GM10266 (cell line): ENCODE results near the gene BTC.
"Not testable (repeated sequence)": the region's sequence is repeated elsewhere in the genome, so short reads cannot be mapped to it uniquely, and the experiment has no call there.

Source experiments
- DNase-seq: peaks from one replicate; pipeline ENCODE4 v3.0.0; 2012; ENCODE audit errors: extremely low spot score
- TF ChIP-seq, protein P1 (sequence below): IDR thresholded peaks from 2 replicates; pipeline ENCODE4 v1.5.1; 2012; ENCODE audit warnings: mild to moderate bottlenecking, low read depth; ENCODE audit not compliant: control insufficient read depth, insufficient read depth; ENCODE audit errors: missing control alignments

BTC gene

GRCh38 chr4:74738464-74739143 lies 55.7 kb downstream of the BTC start:
- DNase-seq = no peak
- TF ChIP-seq, protein P1, sequence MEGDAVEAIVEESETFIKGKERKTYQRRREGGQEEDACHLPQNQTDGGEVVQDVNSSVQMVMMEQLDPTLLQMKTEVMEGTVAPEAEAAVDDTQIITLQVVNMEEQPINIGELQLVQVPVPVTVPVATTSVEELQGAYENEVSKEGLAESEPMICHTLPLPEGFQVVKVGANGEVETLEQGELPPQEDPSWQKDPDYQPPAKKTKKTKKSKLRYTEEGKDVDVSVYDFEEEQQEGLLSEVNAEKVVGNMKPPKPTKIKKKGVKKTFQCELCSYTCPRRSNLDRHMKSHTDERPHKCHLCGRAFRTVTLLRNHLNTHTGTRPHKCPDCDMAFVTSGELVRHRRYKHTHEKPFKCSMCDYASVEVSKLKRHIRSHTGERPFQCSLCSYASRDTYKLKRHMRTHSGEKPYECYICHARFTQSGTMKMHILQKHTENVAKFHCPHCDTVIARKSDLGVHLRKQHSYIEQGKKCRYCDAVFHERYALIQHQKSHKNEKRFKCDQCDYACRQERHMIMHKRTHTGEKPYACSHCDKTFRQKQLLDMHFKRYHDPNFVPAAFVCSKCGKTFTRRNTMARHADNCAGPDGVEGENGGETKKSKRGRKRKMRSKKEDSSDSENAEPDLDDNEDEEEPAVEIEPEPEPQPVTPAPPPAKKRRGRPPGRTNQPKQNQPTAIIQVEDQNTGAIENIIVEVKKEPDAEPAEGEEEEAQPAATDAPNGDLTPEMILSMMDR = no peak

- no peak for DNase-seq
- TF ChIP-seq, protein P1 = no peak
These were observed 59.3 kb downstream of the BTC start for GRCh38 chr4:74734995-74735394.

DNA sequence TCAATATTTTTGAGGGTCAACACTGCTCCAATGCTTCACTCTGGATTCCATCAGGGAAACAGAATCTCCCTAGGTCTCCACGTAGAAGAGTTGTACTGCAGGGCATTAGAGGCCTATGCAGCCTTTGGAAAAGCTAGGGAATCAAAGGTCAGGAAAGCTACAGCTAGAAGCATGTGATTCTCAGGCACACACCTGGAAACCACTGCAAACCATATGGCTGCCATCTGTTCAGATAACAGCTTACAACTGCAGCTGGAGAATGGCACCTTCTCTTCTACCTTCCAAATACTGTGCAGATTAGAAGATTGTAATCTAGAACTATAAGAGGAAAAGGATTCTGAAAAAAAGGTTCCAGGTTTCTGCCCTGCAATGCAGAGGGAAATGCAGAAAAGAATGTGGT lies 60.6 kb downstream of the BTC start:
- TF ChIP-seq, protein P1 = no peak
- DNase-seq = no peak

DNA sequence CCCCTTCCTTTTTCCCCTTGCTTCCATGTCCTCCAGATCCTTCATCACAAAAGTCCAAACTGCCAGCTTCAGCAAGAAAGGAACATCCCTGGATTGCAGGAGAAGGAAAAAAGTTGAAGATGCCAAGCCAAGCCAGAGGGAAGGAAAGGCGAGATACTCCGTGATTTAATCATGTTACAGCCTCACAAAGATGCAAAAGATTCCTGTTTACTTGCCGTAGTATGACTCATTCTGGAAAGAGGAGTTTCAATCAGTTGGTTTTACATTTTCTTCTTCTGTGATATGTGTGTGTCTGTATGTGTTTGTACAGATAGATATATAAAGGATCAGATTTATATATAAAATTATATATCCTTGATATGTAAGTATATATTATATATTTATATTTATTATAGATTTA lies 69.3 kb downstream of the BTC start:
- no peak for DNase-seq
- TF ChIP-seq, protein P1 = no peak

- DNase-seq = no peak
- TF ChIP-seq, protein P1 = no peak
These were observed 77.9 kb downstream of the BTC start for GRCh38 chr4:74716436-74716765.

- TF ChIP-seq, protein P1 = no peak
- DNase-seq = no peak
These were observed 78.5 kb downstream of the BTC start for GRCh38 chr4:74715706-74716435.

- DNase-seq = no peak
- TF ChIP-seq, protein P1 = no peak
These were observed 79.7 kb downstream of the BTC start for GRCh38 chr4:74714611-74715130.

- DNase-seq = not testable (repeated sequence)
These were observed 86.2 kb downstream of the BTC start for GRCh38 chr4:74708135-74708534.
